GM10266 (cell line): Measurements from ENCODE around the gene ELP1.
"Not testable (repeated sequence)": the region's sequence is repeated elsewhere in the genome, so short reads cannot be mapped to it uniquely, and the experiment has no call there.

Source experiments
- DNase-seq: peaks from one replicate; pipeline ENCODE4 v3.0.0; 2012; ENCODE audit errors: extremely low spot score
- CTCF ChIP-seq: IDR thresholded peaks from 2 replicates; pipeline ENCODE4 v1.5.1; 2012; ENCODE audit warnings: mild to moderate bottlenecking, low read depth; ENCODE audit not compliant: control insufficient read depth, insufficient read depth; ENCODE audit errors: missing control alignments

Gene ELP1

GRCh38 chr9:108852079-108852478 is 81.8 kb downstream of the ELP1 start:
- DNase-seq: no peak

GRCh38 chr9:108851138-108851537 is 82.8 kb downstream of the ELP1 start:
- no peak for DNase-seq
- no peak for TF ChIP-seq CTCF

More at GRCh38 chr9:108852079-108852478, 81.8 kb downstream of the ELP1 start:
- TF ChIP-seq CTCF: no peak

DNA sequence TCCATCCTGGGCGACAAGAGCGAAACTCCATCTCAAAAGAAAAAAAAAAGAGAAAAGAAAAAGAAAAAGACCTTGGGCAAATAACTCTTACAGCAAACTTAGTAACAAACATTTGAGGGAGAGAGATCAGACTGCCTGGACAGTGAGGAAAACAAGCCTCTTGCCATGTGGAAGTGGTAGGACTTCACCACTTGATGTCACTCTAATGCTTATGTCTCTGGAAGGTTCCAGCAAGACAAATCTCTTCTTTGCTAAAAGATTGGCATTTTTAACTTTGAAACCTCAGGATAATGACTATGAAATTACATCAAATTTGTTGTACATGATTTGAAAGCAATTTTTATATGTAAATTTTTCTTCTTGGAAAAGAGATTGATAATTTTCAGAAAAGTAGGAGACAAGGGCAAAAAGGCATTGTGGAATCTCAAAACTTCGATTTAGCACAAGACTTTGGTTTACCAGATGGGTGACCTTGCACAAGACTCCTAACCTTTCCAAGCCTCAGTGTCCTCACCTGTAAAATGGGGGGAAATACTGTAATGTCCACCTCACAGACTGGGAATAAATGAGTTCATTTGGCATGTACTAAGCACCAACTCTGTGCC is 83.5 kb downstream of the ELP1 start:
- TF ChIP-seq CTCF: peak; percentile 45
- DNase-seq: peak; percentile 60

DNA sequence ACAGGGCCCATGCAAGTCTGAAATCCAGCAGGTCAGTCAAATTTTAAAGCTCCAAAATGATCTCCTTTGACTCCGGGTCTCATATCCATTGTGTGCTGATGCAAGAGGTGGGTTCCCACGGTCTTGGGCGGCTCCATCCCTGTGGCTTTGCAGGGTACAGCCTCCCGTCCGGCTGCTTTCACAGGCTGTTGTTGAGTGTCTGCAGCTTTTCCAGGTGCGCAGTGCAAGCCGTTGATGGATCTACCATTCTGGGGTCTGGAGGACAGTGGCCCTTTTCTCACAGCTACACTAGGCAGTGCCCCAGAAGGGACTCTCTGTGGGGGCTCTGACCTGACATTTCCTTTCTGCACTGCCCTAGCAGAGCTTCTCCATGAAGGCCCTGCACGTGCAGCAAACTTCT is 85.6 kb downstream of the ELP1 start:
- not testable (repeated sequence) for DNase-seq

DNA sequence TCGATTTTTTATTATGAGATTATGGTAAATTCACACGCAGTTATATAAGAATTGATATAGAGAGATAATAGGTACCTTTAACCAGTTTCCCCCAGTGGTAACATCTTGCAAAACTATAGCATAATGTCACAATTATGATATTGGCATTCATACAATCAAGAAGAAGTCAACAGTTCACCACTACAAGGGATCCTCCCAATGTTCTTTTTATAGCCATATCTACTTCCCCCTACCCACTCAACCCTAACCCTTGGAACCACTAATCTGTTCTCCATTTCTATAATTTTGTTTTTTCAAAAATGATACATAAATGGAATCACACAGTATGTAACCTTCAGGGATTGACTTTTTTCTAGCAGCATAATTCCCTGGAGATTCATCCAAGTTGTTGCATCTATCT is 88.0 kb downstream of the ELP1 start:
- no peak for TF ChIP-seq CTCF
- no peak for DNase-seq

DNA sequence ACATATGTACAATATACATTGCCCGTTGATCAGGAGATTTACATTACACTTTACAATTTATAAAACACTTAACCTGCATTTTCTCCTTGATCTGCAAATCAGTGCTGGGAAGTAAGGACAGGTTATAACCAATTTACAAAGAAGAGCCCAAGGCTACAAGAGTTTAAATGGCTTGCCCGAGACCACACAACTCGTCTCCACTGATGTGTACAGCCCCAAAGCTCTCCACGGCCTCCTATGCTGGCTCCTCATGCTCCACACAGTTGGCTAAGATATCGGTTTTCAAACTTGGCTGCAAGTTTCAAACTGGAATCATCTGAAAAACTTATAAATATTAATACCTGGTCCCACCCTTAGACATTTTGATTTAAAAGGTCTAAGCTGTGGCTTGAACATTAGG is 88.4 kb downstream of the ELP1 start:
- TF ChIP-seq CTCF: no peak
- DNase-seq: no peak

GRCh38 chr9:108844856-108845255 is 89.1 kb downstream of the ELP1 start:
- TF ChIP-seq CTCF: no peak
- DNase-seq: no peak

- DNase-seq: no peak
- TF ChIP-seq CTCF: no peak
Measured at GRCh38 chr9:108844391-108844790, 89.5 kb downstream of the ELP1 start.
